NCI-H187 (cell line): ENCODE results near the gene GNG4.
"Not testable (repeated sequence)": the region's sequence is repeated elsewhere in the genome, so short reads cannot be mapped to it uniquely, and the experiment has no call there.

Experiments
- DNase-seq, 2 experiments: peaks; one replicate each; lab custom pipeline; 2025; lab: John Stamatoyannopoulos, UW

Gene GNG4

DNA sequence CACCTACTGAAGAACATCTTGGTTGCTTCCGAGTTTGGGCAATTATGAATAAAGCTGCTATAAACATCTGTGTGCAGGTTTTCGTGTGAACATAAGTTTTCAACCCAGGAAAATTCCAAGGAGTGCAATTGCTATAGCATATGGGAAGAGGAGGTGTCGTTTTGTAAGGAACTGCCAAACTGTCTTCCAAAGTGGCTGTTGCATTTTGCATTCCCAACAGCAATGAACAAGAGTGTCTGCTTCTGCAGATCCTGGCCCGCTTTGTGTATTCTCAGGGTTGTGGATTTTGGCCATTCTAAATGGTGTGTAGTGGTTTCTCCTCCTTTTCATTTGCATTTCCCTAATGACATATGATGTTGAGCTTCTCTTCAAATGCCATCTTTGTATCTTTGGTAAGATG, 23.8 kb downstream of the GNG4 start:
- DNase-seq = no peak

DNA sequence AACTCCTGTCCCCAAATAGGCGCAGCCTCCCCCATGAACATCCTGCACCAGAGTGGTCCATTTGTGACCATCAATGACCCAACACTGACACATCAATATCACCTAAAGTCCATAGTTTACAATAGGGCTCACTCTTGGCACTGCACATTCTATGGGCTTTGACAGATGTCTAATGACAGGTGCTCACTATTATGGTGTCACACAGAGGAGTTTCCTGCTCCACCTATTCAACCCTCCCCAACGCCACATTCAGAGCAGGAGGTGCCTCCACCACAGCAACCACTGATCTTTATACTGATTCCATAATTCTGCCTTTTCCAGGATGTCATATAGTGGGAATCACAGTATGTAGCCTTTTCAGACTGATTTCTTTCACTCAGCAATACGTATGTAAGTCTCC, 24.2 kb downstream of the GNG4 start:
- no peak for DNase-seq

DNA sequence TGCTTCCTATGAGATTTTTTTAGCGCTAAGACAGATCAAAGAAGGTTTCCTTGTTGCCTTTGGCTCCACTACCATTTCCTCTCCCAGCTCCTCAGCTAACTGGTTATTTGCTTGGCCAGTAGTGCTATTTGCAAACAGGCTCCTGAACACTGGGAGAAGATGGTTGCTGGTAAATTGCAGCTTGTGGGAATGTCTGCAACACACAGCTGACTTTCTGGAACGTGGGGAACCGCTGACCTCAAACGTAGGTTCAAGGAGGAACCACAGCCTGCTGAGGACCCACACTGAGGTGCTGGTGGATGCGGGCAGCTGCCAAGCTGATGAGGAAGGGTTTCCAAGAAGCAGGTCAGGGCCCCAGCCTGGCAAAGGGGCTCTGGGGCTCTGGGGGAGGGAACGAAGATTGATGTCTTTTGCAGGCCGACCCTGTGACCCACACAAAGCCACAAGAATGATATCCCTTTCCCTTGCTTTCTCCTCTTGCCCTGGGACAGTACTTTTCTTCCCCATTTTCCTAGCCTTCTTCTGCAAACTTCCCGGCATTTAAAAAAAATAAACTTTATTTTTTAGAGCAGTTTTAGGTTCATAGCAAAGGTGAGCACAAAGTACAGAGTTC, 24.8 kb downstream of the GNG4 start:
- no peak for DNase-seq

DNA sequence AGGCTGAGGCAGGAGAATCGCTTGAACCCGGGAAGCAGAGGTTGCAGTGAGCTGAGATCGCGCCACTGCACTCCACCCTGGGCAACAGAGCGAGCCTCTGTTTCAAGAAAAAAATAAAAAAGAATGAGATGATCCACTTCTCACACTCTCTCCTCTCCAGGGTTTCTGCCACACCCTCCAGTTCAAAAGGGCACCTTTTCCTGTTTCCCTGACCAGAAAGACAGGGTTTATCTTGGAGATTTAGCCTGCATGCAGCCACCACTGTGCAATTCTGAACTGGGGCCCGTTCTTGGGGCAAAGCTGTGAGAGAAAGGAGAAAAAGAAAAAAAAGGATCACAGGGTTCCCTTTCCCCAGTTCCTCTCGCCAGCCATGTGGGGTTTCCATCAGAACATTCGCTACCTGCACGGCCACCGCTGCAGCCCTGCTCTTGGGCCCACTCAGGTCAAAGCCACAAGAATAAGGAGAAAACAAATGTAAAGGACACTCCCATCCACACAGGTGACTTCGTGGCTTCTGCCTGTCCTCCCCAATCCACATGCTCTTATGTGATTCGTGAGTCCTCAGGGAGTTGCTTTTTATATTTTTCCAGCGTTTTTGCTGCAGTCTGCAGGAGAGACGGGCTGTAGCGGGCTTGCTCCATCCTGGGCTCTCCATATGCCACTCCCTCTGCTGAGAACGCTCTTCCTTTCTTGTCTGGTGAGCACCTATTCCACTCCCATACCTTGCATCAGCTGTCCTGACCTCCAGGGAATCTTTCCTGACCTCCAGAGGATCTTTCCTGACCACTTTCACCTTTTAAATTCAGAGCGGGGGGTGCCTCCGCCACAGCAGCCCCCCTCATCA, 26.4 kb downstream of the GNG4 start:
- no peak for DNase-seq

DNA sequence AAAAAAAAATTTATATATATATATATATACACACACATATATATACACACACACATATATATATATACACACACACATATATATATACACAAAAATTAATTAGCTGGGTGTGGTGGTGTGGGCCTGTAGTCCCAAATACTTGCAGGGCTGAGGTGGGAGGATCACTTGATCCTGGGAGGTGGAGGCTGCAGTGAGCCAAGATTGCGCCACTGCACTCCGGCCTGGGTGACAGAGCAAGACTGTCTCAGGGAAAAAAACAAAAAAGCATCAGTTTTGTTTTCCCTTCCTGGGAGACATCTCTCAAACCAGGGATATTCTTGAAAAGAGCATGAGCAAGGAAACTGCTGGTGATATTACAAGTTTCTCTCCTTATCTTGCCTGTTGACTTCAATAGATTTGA, 30.4 kb downstream of the GNG4 start:
- not testable (repeated sequence) for DNase-seq

DNA sequence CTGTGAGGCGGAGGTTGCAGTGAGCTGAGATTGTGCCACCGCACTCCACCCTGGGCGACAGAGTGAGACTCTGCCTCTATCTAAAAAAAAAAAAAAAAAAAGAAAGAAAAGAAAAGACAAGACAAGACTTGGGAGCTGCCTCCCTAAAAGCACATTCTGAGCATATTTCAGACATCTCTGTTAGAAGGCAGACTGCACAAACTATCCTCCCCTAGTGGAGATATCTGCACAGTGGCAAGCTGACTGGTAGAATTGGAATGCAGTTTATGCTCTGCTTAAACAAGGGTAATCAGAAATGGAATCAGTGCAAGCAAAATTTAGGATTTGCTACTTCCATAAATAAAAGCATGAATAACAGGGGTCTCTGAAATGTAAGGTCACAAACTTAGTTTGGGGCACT, 31.8 kb downstream of the GNG4 start:
- no peak for DNase-seq

DNA sequence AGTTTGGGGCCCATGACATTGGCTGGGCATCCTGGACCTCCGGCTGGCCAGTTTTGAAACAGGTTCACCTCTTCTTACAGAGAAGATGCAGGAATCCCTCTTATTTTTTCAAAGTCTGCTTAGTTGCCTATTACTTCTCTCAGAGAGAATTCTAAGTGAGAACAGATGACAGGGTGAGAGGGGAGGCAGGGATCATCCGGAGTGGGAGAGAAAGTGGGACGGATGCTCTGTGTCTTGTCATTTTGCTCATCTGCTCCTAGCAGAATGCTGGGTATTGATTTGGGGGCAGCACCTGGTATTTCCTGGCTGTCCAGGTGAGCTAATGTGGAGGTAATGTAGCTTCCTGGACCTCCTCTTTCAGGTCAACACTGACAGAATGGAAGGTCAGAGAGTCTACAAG, 32.4 kb downstream of the GNG4 start:
- DNase-seq = no peak

DNA sequence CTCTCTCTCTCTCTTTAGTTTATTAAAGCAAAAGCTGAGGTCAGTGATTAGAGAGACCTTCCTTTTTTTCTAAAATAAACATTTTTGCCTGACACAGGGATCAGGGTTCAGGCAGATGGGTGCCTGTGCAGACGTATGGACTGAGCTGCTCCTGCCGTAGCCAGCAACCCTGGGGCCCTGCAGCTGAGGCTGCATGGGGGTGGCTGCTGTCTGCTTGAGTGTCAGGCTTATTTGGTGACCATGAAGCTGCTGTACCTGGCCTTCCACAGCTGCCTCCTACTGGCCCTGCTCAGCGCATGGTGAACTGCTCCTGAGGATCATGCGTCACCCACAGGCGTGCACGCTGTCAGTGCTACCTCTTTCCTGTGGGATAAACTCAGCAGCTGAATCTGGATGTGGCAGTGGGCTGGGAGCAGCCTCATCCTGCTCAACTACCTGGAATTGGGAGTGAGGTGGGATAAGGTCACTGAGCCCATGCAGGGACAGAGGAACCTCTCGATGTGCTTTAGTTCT, 35.1 kb downstream of the GNG4 start:
- no peak for DNase-seq

DNA sequence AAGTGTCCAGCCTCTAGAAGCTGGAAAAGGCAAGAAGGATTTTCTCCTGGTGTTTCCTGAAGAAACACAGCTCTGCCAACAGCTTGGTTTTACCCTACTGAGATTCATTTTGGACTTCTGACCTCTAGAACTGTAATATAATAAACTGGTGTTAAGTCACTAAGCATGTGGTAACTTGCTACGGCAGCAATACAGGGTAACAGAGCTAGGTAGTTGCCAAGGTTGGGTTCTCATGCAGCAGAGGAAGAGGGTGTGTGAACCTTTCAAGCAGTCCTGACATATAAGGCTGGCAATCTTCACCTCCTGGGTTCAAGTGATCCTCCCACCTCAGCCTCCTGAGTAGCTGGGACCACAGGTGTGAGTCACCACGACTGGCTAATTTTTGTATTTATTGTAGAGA, 36.0 kb downstream of the GNG4 start:
- no peak for DNase-seq

DNA sequence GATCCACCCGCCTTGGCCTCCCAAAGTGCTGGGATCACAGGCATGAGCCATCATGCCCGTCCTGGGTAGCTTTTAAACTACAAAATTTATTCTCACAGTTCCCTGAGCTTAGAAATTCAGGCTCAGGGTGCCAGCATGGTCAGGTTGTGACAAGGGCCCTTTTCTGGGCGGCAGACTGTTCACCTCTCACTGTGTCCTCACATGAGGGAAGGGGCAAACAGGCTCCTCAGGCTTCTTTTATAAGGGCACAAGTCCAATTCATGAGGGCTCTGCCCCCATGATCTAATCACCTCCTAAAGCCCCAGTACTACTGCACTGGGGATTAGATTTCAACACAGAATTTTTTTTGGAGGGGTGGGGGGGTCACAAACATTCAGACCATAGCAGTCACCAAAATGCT, 36.8 kb downstream of the GNG4 start:
- no peak for DNase-seq

DNA sequence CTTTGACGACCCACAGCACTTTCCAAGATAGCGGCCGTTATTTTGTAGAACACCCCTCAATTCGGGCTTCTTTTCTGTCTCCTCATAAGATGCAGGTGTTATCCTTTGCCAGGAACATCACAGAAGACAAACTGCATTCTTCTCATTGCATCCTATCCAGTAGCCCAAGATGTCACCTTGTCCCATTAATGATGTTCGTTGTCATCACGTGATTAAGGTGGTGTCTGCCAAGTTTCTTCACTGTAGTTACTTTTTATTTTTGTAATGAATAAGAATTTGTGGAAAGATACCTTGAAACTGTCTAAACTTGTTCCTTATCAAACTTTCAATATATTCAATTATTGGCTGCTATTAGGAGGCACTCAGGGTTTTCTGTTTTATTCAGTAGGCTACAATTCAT, 39.4 kb downstream of the GNG4 start:
- DNase-seq = no peak

DNA sequence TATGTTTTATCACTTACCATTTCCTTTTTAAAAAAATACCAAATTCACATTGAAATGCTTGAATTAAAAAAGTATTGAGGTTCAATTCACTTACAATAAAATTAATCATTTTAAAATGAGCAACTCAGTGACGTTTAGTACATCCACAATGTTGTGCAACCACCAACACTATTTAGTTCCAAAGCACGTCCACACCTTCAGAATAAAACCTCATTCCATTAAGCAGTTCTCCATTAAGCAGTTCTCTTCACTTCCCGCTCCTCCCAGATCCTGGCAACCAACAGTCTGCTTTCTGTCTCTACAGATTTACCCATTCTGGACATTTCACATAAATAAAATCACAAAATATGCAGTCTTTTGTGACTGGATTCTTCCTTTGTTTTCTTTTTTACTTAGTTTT, 41.3 kb downstream of the GNG4 start:
- DNase-seq = no peak

DNA sequence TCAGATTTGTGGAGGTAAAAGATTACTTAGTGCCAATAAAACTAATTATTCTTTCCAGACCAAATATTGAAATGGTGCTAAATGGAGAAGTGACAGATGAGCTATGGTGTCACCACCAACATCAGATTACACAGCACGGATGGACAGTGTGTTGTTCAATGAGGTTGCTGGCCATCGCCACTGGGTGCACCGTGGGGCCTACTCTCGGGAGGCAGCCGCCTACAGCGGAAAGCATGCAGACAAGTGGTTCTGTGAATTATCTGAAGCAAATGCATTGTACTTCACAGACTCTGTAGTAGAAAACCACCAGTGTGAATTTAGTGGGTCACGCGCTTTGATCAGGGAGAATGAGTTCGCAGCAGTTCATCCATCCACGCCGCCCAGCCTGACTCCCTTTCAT, 42.3 kb downstream of the GNG4 start:
- DNase-seq = no peak

DNA sequence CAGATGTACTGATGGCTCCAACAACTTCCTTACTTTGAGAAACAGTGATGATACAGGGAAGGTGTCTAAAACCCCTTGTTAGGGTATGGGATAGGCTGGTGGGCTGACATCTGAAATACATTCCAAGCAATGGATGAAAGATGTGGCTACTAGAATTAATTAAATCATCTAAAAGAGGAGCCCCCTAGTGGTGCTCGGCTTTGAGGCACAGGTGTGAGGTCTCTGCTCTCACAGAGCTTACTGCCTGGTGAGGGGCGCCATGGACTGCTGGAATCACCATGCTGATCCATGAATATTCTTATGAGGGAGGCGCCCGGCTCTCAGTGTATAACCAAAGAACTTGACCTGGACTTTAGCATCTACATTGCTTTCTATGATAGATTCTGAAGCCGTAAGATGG, 48.5 kb downstream of the GNG4 start:
- no peak for DNase-seq

DNA sequence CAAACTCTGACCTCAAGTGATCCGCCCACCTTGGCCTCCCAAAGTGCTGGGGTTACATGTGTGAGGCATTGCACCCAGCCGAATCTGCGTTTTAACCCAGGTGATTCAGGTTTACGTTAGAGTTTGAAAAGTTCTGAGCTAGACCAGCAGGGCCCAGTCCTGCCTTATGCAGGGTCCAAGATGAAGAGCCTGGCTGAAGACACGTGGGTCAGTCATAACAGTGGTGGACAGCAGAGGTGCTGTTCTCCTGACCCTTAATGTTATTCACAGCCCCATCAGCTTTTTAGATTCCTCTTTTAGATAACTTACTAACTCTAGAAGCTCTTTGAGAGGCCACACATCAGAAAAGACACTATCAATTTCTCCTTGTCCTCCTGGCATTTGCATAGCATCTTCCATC, 50.0 kb downstream of the GNG4 start:
- DNase-seq = no peak

DNA sequence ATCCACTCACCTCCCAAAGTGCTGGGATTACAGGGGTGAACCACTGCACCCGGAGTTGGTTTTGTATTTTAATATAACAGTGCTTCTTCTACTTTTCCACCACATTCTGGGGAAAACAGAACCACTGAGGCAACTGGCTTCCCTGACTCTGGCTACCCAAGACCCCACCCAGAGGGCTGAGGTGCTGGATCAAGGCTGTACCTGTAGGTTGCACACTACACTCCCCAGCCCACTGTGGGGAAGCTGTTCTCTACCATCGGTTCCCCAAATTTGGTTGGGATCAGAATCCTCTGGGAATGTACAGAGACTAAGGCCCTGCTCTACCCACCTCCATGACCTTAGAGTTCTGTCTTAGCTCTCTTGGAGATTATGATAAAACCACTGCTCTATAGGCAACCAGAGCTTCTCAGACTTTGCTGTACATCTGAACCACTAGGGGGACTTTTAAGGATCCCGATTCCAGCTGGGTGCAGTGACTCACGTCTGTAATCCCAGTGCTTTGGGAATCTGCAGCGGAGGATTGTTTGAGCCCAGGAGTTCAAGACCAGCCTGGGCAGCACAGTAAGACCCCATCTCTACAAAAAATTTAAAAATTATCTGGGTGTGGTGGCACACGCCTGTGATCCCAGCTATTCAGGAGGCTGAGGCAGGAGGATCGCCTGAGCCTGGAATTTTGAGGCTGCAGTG, 51.6 kb downstream of the GNG4 start:
- no peak for DNase-seq

DNA sequence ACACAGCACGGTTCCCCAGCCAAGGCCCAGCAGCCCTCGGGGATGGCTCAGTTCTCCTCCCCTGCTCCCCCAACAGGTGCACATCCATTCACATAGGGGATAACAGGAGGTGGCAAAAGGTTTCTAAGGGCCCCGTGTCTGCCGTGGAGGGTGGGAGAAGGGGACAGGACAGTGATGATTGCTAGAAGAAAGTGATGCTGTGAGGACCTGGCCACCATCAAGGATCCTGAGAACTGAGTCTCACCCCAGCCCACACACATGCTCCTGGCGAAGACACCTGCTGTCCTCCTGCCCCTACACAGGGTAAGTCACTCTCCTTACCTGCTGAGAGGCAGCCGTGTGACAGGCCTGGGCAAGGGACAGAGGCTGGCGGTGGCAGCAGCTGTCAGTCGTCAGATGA, 54.5 kb downstream of the GNG4 start:
- no peak for DNase-seq

DNA sequence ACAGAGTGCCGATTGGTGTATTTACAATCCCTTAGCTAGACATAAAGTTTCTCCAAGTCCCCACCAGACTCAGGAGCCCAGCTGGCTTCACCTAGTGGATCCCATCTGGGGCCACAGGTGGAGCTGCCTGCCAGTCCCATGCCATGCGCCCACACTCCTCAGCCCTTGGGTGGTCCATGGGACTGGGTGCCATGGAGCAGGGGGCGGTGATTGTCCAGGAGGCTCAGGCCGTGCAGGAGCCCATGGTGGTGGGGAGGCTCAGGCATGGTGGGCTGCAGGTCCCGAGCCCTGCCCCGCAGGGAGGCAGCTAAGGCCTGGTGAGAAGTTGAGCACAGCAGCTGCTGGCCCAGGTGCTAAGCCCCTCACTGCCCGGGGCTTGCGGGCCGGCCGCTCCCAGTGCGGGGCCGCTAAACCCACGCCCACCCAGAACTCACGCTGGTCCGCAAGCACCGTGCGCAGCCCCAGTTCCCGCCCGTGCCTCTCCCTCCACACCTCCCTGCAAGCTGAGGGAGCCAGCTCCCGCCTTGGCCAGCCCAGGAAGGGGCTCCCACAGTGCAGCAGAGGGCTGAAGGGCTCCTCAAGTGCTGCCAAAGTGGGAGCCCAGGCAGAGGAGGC, 55.2 kb downstream of the GNG4 start:
- not testable (repeated sequence) for DNase-seq

DNA sequence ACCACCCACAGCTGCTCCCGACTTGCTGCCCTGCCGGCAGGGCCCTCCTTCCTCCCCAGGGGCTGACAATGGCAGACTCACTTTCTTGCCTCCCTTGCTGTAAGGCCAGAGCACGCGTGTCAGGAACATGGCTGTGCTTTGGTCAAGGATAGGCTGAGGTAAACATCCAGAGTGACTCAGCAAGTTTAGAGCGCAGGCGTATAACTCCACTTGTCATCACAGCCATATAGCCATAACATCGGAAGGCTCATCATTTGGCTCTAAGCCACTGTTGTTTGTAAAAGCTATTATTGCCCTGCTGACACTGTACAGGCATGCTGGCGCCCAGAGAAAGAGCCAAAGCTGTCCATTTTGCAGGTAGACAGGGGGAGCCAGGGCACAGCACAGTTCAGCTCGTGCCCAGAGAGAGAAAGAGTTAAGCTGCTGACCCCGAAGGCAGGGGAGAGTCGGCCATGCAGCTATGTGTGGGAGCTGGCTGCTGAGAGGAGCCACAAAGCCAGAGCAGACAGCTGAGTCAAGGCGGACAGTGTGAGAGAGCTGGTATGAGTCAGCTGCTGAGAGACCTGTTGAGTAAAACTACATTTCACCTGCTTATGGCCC, 60.6 kb downstream of the GNG4 start:
- DNase-seq = no peak

DNA sequence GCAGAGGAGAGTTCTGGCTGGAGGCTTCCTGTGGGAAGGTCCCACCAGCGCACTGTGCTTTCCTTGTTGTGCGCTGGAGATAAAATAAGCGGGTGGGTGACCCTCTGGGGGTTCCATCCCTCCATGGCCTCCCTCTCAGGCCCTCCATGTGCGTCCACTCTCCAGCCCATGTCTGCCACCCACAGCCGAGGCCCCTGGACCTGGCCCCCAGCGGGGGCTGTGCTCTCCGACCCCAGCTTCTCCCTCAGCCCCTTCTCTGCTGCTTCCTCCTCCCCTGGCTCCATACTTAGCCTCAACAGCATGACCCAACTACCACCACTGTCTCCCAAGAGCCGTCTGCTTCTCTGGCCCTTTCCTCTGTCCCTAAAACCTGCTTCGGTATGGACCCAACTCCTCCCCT, 61.4 kb downstream of the GNG4 start:
- no peak for DNase-seq

DNA sequence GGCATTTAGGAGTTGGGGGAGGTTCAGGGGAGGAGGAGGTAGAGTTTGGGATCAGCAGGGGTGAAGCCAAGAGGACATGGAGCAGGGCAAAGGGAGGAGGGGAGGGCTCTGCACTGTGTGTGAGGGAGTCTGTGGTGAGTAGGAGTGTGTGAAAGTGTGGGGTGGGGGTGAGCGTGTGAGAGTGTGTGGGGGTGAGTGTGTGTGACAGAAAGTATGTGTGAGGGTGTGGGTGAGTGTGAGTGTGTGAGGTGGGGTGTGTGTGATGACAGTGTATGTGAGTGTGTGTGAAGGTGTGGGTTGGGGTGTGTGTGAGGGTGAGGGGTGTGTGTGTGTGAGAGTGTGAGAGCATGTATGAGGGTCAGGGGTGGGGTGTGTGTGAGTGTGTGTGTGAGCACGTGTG, 62.6 kb downstream of the GNG4 start:
- DNase-seq = no peak

DNA sequence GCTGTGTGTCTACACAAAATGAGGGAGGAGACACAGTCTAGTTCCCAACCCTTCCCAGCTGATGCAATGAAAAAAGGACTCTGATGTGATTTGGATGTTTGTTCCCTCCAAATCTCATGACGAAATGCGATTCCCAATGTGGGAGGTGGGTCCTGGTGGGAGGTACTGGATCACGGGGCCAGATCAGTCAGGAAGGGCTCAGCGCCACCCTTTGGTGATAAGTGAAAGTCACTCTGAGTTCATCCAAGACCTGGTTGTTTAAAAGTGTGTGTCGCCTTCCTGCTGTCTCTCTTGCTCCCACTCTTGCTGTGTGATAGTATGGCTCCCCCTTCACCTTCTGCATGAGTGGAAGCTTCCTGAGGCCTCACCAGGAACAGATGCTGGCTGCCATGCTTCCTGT, 63.2 kb downstream of the GNG4 start:
- DNase-seq = no peak
